SK-N-SH treated with all-trans-retinoic acid at 6 μM for 48 hours (cell line): ENCODE results near the gene NFIB.

Source experiments
- ARNTL ChIP-seq: fragments of 450-650 bp; formaldehyde crosslinking; IDR thresholded peaks from 2 replicates; pipeline ENCODE4 v1.5.0; 2020; ENCODE audit warnings: low read depth, mild to moderate bottlenecking, moderate library complexity, borderline replicate concordance
- GLIS3 ChIP-seq: fragments of 250-450 bp; sonication (Bioruptor Pico); IDR thresholded peaks from 2 replicates; pipeline ENCODE4 v1.5.0; 2020; ENCODE audit warnings: mild to moderate bottlenecking, moderate library complexity
- OSR1 ChIP-seq: fragments of 250-450 bp; sonication (Bioruptor Pico); IDR thresholded peaks from 2 replicates; pipeline ENCODE4 v1.8.0; 2022; ENCODE audit warnings: moderate library complexity, mild to moderate bottlenecking, inconsistent platforms
- RARB ChIP-seq: fragments of 250-450 bp; sonication (Bioruptor Pico); IDR thresholded peaks from 2 replicates; pipeline ENCODE4 v1.8.0; 2021; ENCODE audit warnings: mild to moderate bottlenecking, moderate library complexity
- TOX ChIP-seq: fragments of 250-450 bp; sonication (Bioruptor Pico); IDR thresholded peaks from 2 replicates; pipeline ENCODE4 v1.8.0; 2021; ENCODE audit warnings: mild to moderate bottlenecking, moderate library complexity, borderline replicate concordance
- ZC3H10 ChIP-seq: fragments of 250-450 bp; sonication (Bioruptor Pico); IDR thresholded peaks from 2 replicates; pipeline ENCODE4 v1.5.1; 2021; ENCODE audit warnings: mild to moderate bottlenecking, moderate library complexity
- ZFP3 ChIP-seq: fragments of 250-450 bp; sonication (Bioruptor Pico); IDR thresholded peaks from 2 replicates; pipeline ENCODE4 v1.5.0; 2020; ENCODE audit warnings: mild to moderate bottlenecking, moderate library complexity
- TF ChIP-seq, protein P1 (sequence below): fragments of 250-450 bp; sonication (Bioruptor Pico); IDR thresholded peaks from 2 replicates; pipeline ENCODE4 v1.5.1; 2020; ENCODE audit warnings: low read depth, mild to moderate bottlenecking, moderate library complexity

GRCh38 chr9:14283276-14283675, 30.7 kb downstream of the NFIB start:
- no peak for TF ChIP-seq ZFP3
- no peak for TF ChIP-seq GLIS3 (CRISPR knock-in tag)
- TF ChIP-seq TOX (CRISPR knock-in tag), result no peak
- no peak for TF ChIP-seq RARB (CRISPR knock-in tag)
- TF ChIP-seq ZC3H10 (CRISPR knock-in tag), result no peak
- TF ChIP-seq, protein P1, sequence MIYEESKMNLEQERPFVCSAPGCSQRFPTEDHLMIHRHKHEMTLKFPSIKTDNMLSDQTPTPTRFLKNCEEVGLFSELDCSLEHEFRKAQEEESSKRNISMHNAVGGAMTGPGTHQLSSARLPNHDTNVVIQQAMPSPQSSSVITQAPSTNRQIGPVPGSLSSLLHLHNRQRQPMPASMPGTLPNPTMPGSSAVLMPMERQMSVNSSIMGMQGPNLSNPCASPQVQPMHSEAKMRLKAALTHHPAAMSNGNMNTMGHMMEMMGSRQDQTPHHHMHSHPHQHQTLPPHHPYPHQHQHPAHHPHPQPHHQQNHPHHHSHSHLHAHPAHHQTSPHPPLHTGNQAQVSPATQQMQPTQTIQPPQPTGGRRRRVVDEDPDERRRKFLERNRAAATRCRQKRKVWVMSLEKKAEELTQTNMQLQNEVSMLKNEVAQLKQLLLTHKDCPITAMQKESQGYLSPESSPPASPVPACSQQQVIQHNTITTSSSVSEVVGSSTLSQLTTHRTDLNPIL (CRISPR knock-in tag), result no peak
- TF ChIP-seq OSR1 (CRISPR knock-in tag), result no peak
- no peak for TF ChIP-seq ARNTL
